Activated CD8-positive, alpha-beta memory T cell treated with anti-CD3 and anti-CD28 coated beads for 24 hours (primary cell): ENCODE results near the gene KCNK5.

Experiments used
- DNase-seq: peaks from one replicate; pipeline ENCODE4 v3.0.0-alpha.2; 2020

The KCNK5 gene

DNA sequence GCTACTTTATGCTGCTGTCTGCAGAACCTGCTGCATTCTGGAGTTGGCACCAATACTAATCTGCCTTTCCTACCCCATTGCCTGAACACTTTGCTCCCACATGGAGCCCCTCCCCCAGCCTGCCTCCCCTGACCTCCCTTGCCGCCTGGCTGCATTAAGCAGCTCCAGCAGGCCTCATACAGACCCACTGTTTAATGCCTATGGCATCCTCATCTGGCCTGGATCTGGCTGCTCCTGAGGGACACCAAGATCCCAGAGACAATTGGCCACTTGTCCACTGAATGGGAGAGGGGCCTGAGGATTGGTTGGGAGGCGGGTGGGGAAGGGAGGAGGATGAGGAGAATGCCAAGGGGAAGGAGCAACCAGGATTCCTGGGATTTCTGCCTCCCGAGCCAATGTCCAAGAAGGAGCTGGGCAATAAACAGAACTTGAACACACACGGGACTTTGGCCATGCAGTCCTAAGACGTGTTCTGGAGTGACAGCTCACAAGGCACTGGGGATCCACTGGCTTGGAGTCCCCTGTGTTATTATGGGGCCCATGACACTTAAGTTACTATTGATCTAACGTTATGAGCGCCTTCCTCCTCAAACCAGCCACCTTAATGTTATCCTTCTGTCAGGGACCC is 10.4 kb upstream of the KCNK5 start:
- DNase-seq, result no peak

DNA sequence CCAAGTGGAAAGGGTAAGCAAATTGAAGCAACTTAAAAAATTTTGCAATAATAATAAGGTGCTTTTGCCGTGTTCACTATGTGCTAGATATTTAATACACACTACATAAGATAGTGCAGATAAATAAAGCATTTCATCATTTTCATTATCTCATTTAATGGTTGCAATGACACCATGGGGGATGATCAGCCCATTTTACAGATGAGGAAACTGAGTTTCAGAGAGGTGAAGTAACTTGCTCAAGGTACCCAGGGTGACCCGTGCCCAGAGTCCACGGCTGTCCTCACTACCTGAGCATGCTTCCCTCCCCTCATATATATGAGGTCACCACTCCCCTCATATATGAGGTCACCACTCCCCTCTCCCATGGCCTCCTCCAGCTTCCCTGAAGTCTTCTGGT is 7.5 kb upstream of the KCNK5 start:
- DNase-seq, result no peak

DNA sequence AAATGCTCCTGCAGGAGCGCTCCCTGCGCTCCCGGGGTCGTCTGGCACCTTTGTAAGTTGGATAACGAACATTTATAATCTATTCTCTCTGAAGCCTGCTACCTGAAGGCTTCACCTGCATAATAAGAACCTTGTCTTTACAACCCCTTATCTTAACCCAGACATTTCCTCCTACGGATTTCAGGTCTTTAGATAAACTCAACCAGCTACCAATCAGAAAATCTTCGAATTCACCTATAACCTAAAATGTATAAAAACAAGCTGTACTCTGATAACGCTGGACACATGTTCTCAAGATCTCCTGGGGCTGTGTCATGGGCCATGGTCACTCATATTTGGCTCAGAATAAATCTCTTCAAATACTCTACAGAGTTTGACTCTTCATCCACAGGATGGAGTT is 4.1 kb upstream of the KCNK5 start:
- no peak for DNase-seq

DNA sequence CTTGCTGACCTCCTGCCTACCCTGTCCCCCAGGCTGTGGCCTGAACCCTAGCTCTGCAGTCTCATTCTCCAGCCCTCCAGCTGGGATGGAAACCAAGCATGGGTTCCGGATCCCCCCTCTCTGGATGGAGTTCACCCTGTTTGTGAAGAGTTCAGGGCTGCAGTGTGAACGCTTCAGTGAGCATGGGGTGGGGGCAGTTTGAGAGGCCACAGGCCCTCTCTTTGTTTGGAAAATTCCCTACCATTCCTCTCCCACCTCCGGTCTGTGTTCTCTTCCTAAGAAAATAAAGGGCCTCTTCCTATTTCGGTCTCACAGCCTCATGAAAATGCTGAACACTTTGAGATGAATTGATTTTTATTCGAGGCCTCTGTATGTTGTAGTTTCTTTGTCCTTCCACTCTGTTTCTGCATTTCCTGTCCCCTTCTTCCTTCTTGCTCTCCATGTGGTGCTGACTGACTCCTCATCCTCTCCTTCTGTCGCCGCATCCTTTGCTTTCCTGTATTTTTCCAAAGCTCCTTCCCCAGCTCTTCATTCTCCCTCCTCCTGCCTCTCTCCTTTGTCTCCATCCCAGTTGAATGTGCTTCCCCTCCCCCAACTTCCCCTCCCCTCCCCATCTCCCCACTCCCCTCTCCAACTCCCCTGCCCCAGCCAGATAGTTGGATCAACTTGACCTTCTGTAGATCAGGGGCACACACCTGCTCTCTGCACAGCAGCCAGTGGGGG is 2.4 kb upstream of the KCNK5 start:
- DNase-seq, result no peak

DNA sequence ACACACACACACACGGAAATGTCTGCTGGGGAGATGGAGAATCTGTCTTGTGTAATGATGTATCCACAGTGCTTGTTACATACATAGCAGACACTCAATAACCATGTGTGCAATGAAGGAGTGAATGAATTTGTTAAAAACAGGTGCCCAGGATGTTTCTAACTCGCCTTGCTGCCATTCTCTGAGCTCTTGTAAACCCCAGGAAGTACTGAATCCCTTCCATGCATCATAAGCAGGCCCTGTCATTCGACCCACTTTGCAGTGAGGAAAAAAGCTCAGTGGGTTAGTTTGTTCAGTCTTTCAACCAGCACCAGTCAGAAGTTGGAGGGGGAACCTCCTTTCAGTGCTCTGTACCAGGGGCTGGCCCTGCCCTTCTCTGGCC is 1.4 kb upstream of the KCNK5 start:
- no peak for DNase-seq

DNA sequence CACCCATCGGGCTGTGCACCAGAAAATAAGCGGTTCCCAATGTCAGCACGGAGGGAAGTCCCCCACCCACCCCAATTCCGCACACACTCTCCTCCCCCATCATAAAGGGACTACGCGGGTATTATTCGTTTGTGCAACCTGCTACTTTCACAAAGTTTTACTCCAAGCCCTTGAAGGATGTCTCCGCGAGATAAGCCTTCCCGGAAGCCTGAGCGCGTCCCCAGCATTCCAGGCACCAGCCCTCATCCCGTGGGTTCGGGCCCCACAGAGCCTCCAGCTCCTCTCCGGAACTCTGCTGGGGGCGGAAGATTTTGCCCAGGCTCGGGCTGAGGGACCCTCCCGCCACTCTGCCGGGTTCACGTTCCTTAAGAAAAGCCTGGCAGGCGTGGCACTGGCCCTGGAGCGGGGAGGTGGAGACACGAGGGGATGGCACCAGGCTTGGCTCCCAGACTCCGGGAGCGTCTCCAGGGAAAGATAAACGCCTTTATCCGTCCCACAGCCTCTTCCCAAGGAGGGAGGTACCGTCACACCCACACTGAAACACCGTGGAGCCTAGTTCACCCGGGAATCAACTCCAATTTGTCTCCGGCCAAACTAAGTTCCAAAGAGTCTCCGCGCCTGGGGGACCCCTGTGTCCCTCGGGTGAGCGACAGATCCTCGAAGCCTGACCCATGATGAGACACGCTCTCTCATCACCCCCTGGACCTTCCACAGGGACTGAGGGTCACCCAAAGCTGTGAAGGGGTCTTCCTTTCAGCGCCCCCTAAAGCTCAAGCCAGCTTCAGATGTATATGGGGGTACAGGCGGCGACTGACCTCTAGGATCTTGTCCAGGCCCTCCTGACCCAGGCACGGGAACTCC is 934 bp downstream of the KCNK5 start:
- DNase-seq, result peak; percentile 69

DNA sequence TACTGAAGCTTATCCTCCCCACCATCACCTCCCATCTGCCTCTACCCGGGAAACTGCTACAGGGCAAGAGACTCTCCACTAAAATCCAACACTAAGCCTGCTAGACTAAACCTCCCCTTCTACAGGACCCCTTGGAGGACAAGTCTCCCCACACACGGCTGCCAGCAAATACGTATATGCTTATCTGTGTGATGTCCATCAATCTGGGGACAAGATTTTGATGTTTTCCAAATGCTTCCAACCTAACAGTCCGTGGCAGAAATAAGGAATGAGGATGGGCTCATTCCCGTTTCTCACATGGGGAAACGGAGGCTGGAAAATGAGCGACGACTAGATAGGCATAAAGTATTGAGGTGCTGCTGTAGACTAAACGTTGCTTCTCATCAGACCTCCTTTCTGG is 1.8 kb downstream of the KCNK5 start:
- DNase-seq, result no peak

DNA sequence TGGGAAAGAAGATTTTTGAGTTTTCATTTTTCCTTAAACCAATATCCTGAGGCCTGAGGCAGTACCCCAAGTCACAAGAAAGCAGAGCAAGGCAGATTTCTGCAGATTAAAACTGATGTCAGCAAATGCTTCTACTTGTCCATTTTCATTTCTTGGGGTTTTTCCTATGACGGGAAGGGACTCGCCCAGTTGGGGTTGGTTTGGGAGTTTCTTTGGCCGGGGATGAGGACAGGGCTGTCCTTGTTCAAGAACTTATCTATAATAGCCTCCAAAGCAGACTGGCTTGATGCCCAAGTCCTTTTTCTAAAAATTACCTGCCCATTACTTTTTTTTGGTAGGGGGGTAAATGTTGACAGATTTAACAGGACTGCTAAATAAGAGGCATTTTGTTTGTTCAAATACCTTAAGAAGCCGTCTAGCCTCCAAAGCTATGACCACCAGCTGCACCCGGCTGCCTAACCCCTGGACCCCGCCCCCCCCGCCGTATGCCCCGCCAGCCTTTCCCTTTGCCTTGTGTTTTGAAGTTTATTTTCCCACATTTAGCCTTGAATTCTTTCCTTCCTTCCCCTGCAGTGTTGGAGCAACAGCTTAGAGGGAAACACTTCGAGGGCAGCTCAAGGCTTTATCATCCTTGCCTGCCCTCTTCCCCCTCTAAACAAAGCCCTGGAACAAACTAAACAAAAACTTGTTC is 2.5 kb downstream of the KCNK5 start:
- DNase-seq, result no peak

DNA sequence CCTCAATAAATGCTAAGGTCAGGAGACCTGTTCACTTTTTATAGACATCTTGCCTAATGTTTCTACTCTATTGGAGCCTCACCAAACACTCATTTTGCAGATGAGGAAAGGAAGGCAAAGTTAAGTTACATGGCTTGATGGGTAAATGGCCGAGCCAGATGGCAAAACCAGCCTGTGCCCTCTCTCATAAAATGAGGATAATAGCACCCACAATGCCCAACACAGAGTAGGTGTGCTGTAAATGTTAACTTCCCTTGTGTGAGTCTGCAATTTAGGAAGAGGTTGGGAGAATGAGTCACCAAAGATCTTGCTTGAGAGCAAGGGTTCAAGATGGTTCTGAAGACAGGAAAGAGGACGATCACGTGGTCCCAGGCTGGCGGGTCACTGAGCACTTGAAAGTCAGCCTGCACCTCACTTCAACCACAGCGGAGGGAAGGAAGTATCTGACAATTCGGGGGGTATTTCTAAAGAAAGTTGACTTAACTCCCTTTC is 3.3 kb downstream of the KCNK5 start:
- peak; percentile 67 for DNase-seq

DNA sequence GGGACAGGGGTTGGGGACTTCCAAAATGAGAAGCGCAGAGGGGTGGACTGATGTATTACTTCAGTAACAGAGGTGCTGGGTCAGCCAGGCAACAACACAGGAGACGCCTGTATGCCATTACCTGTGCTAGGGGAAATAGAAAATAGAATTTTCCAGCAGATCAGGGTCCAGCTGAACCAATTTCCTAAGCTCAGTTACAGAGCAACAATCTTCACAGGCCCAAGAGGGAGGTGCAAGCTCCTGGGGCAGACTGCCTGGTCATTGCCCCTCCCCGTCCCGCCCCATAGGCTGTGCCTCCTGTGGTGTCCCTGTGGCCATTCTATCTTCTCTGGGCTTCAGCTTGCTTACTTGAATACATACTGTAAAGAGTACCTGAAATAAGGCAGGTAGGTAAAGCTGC is 3.7 kb downstream of the KCNK5 start:
- no peak for DNase-seq

DNA sequence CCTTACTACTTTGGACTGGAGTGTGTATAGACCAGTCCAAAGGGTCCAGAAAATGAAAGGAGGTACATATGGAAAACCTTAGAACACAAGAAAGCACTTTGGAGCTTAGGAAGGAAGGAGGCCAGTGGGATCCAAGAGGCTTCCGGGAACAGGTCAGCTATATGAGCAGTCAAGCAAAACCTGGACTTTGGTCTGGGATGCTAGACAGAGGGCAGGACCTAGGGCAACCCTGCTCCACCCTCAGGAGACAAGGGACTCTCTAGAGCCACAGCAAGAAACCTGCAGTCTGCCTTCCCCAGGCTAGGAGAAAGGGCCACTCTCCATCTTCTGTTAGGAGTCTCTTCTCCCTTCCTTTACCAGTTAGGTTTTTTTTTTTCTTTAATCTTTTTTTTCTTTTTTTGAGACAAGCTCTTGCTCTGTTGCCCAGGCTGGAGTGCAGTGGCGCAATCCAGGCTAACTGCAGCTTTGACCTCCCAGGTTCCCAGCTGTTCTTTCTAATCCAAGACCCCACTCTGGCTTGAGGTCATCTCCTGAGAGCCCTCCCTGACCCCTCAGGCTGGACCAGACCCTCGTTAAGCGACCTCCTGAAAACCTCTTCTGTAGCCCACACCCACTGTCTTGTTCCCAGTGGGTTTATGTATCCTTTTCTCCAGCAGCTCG is 4.6 kb downstream of the KCNK5 start:
- DNase-seq, result no peak

DNA sequence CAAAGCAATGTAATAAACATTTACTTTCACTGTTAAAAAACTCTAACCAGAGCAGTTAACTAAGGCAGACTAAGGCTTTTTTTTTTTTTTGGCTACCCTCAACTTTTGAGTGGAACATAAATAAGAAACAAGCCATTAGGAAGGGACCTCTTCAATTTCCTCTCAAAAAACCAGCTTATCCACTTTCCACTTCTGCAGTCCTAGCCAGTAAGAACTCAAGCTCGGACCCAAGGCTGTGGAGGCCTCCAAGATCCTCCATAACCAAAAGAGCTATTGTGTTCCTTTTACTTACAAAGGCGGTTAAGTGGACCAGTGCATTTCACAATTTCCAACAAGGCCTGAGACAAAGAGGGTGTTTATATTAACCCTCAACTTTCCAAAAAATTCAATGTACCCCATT is 5.3 kb downstream of the KCNK5 start:
- no peak for DNase-seq

DNA sequence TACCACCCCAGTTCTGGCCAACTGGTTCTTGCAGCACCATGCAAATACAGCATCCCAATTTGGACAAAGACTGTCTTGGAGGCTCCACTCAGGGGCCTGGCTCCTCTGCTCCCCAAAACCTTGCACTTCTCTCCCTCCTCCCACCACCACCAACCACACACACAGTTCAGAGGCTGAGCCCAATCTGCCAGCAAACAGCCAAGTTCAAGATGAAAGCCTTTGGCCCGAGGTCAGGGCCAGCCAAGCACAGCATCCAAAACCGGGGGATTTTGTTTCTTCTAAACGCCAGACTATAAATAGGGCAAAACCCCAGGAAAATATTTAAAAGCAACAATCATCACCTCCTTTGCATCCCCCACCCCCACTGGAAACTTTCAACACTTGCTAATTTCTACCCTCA is 5.7 kb downstream of the KCNK5 start:
- DNase-seq, result no peak

DNA sequence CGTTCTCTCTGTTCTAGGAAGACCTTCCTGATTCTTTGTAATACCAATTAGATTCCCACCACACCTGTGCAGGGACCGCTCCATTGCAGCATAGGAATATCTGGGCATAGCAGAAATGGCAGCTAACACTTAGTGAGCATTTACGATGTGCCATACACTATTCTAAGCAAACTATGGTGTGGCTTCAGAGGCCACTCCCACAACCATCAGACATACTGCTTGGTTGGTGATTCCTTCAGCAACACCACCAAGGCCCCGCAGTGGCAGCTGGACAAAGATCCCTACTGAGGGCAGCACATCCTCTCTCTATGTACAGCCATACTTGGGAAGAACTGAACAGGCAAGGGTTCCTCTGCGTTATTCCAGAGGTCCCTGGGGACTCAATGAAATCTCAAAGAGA is 6.2 kb downstream of the KCNK5 start:
- DNase-seq, result no peak

DNA sequence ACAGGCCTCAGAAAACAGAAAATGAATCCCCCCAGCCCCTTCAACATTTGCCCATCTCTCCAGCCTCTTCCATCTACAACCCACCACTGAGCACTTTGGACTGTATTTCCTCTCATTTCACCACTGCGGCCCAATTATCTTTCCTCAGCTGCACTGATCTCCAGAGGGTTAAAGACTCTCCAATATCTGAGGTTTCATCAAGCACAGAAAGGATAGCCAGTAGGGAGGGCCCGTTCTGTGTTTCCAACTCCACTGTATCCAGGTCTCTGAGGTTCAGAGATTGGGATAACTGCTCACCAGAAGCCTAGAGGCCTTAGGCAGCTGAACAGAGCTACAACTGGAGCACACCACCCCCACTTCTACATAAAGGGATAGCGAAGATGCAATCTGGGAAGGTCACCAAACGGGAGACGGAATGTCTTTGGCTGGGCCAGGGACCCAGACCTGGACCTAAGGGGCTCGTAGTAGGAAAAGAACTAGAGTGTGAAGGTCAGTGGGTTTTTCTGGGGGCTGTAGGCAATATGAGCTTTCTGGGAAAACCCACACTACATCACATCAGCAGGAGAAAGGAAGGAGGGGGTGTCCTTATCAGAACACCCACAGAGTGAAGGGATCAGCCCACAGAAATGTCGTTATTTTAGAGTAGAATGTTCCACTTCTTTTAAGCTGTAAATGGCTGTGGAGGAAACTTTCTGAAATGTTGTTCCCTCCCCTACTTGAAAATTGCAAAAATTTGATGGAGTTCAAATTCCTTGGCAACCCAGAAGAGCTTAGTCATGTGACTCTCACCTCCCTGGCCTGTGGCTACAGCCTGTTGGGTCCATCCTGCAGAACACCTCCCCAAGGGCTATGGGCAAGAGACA is 7.3 kb downstream of the KCNK5 start:
- DNase-seq, result no peak

DNA sequence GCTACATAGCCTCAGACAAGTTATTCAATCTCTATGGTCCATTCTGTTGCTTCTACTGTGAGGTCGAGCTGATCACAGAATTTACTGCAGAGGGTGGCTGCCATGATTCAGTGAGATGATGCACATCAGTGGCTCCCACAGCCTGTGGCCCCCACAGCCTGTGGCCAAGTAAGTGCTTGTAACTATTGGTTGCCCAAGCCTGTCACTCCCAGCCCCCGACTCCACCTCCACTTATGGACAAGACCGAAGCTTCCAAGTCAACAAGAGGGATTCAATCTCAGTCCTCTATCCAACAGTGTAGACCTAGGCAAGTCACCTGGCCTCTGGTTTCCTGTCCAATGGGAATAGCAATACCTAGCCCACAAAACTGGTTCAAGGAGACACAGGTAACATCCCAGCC is 8.2 kb downstream of the KCNK5 start:
- no peak for DNase-seq

DNA sequence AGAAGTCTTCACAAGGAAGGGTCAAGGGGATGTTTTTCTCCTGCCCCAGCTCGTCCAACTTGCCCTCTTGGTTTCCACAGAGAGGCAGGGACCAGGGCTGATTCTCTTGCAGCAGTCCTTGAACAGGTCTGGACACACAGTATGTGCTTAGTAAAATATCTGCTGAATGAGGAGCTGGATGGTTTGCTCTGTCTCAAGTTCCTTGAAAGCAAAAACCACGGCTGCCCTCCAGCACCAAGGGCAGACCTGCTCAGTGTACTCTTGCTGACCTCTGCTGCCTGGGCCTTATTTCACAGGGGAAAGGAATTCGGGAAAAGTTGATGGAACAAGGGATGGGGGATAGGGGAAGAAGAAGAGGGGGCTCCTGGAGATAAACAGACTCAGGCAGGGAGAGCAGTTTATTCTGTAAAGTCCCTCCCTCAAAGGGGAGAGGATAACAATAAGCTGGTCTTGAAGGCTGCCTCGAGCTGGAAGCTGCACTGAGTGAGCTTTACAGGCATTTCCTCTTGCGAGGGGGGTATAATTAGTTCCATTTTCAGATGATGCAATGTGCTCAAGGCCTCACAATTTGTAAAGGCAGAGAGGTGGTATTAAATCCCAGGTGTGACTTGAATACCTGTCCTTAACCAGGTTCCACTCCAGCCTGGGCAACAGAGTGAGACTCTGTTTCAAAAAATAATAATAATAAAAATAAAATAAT is 10.3 kb downstream of the KCNK5 start:
- DNase-seq, result no peak

DNA sequence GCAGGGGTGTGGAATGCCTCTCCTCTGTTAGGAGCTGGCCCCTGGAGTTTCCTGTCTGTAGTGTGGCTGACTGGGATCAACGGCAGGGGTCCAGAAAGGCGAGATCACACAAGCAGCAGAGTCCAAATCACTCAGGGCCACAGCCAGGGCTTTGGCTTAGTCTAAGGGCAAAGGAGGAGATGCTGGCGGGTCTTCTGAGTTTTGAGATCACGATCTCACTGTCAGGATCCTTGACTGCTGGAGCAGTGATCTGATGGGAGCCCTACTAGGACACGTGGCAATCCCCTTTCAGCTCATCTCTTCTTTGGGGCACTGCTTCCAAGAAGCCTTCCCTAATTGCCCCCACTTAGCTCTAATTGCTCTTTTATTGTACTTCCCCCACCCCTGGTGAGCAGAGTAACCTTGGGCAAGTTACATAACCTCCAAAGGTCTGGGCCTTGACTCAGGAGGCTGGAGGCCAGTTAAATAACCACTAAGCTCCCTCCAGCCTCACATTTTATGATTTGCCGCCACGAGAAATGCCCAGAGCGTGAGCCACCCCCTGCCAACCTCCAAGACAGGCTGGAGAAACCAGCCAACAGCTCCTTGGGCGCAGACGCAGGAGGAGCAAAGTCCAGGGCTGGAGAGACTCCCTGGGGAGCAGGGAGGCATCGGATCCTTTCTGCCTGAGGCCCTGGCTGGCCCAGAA is 12.0 kb downstream of the KCNK5 start:
- no peak for DNase-seq

DNA sequence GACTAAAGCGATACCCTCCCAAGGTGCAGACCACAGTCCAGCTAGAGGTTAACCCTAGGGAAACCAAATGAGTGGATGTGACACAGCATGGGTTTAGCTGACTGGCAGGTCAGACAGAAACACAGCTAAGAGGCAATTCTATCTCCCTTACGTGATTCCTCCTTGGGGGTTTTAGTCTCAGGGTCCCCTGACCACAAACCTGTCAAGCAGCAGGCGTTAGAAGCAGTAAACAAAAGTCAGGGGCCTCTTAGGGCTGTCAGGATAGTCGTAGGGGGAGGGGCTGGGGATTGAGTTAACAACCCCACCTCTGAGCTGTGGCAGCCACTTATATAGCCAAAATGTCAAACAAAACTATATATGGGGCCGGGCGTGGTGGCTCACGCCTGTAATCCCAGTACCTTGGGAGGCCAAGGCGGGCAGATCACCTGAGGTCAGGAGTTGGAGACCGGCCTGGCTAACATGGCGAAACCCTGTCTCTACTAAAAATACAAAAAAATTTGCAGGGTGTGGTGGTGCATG is 13.6 kb downstream of the KCNK5 start:
- no peak for DNase-seq
